ENCODE measurements around the gene SND1. TPM values are rescaled to one million over a fixed set of nuclear protein-coding genes. Genes with fewer than 3 reads are reported as not detected.

The SND1 gene
- total and polyA plus RNA-seq, 2 donors from 2014 or later, result 83.0 to 154 TPM

DNA sequence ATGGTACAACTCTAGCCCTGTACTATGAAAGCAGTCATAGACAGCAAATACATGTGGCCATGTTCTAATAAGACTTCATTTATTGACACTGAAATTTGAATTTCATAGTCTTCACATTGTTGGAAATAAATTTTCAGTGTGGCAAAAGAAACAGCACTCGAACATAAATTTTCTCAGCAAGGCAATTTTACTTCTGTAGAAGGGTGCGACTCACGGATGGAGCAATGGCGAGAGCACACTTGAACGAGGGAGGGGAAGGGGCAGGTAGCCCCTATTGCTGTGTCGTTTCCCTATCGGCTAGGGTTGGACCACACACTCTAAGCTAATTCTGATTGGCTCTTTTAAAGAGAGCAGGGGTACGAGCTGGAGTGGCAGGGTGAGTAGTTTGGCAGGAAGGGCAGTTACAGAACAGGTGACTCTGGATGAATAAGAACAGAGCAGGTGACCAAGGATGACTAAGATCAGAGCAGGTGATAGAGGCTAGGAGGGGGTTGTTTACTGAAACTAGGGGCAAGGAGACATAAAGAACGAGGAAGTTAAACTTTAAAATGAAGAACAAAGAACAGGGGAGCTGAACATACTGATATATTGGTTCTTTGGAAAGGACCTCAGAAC is 327.2 kb downstream of the SND1 start:
- DNase-seq, result no peak
- Histone ChIP-seq H3K4me3 (ENCODE audit: low read length in 3 of 3) (no peak overlapping the region), H3K27me3 (ENCODE audit: control insufficient read depth, insufficient read depth, low read length) (no peaks in the 10 kb centered on the region), H3K9me3 (ENCODE audit: control insufficient read depth in 2 of 3, insufficient read depth in 1 of 3, low read length in 3 of 3) (no peaks in the 10 kb centered on the region), H3K4me1 (ENCODE audit: control insufficient read depth in 2 of 3, insufficient read depth in 2 of 3, low read depth in 1 of 3, low read length in 3 of 3) (no peaks in the 10 kb centered on the region), H3K36me3 (ENCODE audit: control insufficient read depth in 2 of 3, insufficient read depth in 3 of 3, low read length in 3 of 3) (peaks cover 0 to 2% (median 0%) of the 10 kb centered on the region in 3 donors), H3K27ac (ENCODE audit: low read depth in 2 of 2, low read length in 2 of 2) (no peak overlapping the region), H3K9ac (ENCODE audit: low read length in 3 of 3) (no peak overlapping the region)
- TF ChIP-seq, protein P1, sequence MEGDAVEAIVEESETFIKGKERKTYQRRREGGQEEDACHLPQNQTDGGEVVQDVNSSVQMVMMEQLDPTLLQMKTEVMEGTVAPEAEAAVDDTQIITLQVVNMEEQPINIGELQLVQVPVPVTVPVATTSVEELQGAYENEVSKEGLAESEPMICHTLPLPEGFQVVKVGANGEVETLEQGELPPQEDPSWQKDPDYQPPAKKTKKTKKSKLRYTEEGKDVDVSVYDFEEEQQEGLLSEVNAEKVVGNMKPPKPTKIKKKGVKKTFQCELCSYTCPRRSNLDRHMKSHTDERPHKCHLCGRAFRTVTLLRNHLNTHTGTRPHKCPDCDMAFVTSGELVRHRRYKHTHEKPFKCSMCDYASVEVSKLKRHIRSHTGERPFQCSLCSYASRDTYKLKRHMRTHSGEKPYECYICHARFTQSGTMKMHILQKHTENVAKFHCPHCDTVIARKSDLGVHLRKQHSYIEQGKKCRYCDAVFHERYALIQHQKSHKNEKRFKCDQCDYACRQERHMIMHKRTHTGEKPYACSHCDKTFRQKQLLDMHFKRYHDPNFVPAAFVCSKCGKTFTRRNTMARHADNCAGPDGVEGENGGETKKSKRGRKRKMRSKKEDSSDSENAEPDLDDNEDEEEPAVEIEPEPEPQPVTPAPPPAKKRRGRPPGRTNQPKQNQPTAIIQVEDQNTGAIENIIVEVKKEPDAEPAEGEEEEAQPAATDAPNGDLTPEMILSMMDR (IDR thresholded peaks at IDR 0.05; ENCODE audit: borderline replicate concordance, extremely low read depth, insufficient read depth), result no peak
- FAIRE-seq, result no peak
- intact Hi-C loops (cut with DNase I), result no loop called here

DNA sequence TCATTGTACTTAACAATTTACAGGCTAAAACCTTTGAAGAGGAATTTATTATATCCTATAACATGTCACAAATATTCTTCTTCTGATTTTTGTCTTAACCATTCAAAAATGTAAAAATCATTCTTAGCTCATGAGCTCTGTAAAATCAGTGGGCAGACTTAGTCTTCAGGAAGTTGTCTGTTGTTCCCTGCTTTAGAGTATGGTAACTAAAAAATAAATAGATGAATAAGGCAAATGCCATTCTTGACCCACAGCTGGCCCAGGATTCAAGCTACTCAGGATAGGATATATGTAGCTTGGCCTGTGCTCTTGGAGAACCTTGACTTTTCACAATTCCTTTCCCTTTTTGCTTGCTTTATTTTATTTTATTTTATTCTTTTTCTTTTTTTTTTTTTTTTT is 327.7 kb downstream of the SND1 start:
- Histone ChIP-seq H3K27ac (ENCODE audit: low read depth in 2 of 2, low read length in 2 of 2) (no peak overlapping the region), H3K27me3 (ENCODE audit: control insufficient read depth, insufficient read depth, low read length) (no peaks in the 10 kb centered on the region), H3K9me3 (ENCODE audit: control insufficient read depth in 2 of 3, insufficient read depth in 1 of 3, low read length in 3 of 3) (no peaks in the 10 kb centered on the region), H3K4me3 (ENCODE audit: low read length in 3 of 3) (no peak overlapping the region), H3K36me3 (ENCODE audit: control insufficient read depth in 2 of 3, insufficient read depth in 3 of 3, low read length in 3 of 3) (peaks cover 0 to 2% (median 0%) of the 10 kb centered on the region in 3 donors), H3K4me1 (ENCODE audit: control insufficient read depth in 2 of 3, insufficient read depth in 2 of 3, low read depth in 1 of 3, low read length in 3 of 3) (no peaks in the 10 kb centered on the region), H3K9ac (ENCODE audit: low read length in 3 of 3) (no peak overlapping the region)
- DNase-seq, result no peak
- TF ChIP-seq, protein P1 (IDR thresholded peaks at IDR 0.05; ENCODE audit: borderline replicate concordance, extremely low read depth, insufficient read depth), result no peak
- intact Hi-C loops (cut with DNase I), result no loop called here
- FAIRE-seq, result no peak

DNA sequence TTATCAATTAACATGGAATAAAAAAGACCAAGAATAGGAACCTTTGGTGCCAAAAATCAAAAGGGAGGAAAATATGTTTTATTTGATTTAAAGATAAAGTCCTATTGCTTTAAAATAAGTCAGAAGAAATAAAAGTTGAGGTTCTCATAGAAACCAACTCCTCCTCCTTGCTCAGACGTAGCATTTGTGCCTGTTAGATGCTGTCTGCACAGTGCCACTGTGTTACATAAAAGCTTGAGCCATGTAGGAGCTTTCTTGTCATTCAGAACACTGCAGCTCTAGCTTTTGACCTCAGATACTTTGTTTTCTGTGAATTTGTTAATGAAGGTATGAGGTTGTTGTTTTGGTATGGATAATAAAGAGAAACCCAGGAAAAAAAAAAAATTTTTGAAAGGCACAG is 328.9 kb downstream of the SND1 start:
- Histone ChIP-seq H3K27ac (ENCODE audit: low read depth in 2 of 2, low read length in 2 of 2) (no peak overlapping the region), H3K27me3 (ENCODE audit: control insufficient read depth, insufficient read depth, low read length) (no peaks in the 10 kb centered on the region), H3K4me1 (ENCODE audit: control insufficient read depth in 2 of 3, insufficient read depth in 2 of 3, low read depth in 1 of 3, low read length in 3 of 3) (no peaks in the 10 kb centered on the region), H3K36me3 (ENCODE audit: control insufficient read depth in 2 of 3, insufficient read depth in 3 of 3, low read length in 3 of 3) (peaks cover 0 to 2% (median 0%) of the 10 kb centered on the region in 3 donors), H3K9ac (ENCODE audit: low read length in 3 of 3) (no peak overlapping the region), H3K9me3 (ENCODE audit: control insufficient read depth in 2 of 3, insufficient read depth in 1 of 3, low read length in 3 of 3) (no peaks in the 10 kb centered on the region), H3K4me3 (ENCODE audit: low read length in 3 of 3) (no peak overlapping the region)
- intact Hi-C loops (cut with DNase I), result no loop called here
- DNase-seq (no peak), FAIRE-seq (no peak)
- TF ChIP-seq, protein P1 (IDR thresholded peaks at IDR 0.05; ENCODE audit: borderline replicate concordance, extremely low read depth, insufficient read depth), result no peak

DNA sequence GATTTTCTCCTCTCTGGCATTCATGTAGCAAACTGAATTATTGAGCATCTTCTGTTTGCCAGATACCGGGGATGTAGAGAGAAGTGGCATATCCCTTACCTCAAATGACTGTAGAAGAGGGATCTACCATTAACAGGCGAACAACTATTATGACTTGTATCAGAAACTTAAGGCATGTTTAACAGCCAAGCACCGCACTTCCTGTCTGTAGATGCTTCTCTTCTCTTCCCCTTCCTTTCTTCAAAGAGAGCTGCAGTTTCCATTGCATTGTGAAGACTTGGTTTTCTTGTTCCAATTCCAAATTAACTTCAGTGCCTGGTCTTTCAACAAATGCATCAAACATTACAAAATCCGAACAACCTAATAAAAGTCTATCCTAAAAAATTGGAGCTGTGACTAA is 330.0 kb downstream of the SND1 start:
- H3K9ac ChIP-seq (ENCODE audit: low read length in 3 of 3), result no peak overlapping the region
- TF ChIP-seq, protein P1 (IDR thresholded peaks at IDR 0.05; ENCODE audit: borderline replicate concordance, extremely low read depth, insufficient read depth), result no peak
- intact Hi-C loops (cut with DNase I), result no loop called here
- no peak overlapping the region for H3K27ac ChIP-seq (ENCODE audit: low read depth in 2 of 2, low read length in 2 of 2)
- FAIRE-seq (no peak), DNase-seq (no peak)
- no peaks in the 10 kb centered on the region for H3K36me3 ChIP-seq (ENCODE audit: control insufficient read depth in 2 of 3, insufficient read depth in 3 of 3, low read length in 3 of 3)
- no peaks in the 10 kb centered on the region for H3K27me3 ChIP-seq (ENCODE audit: control insufficient read depth, insufficient read depth, low read length)
- H3K9me3 ChIP-seq (ENCODE audit: control insufficient read depth in 2 of 3, insufficient read depth in 1 of 3, low read length in 3 of 3), result no peaks in the 10 kb centered on the region
- H3K4me1 ChIP-seq (ENCODE audit: control insufficient read depth in 2 of 3, insufficient read depth in 2 of 3, low read depth in 1 of 3, low read length in 3 of 3), result no peaks in the 10 kb centered on the region
- H3K4me3 ChIP-seq (ENCODE audit: low read length in 3 of 3), result no peak overlapping the region

Data from kidney (tissue), 14 donors.